ENCODE data around the gene CAMK2A. TPM values are rescaled to one million over a fixed set of nuclear protein-coding genes. Genes with fewer than 3 reads are reported as not detected.
A peak's percentile ranks its signal among the peaks of the same experiment; 100 is the strongest.

CAMK2A gene
- total and polyA plus RNA-seq, 2 donors (not counting 3 experiments of a cell fraction or from before 2014, with no cell fraction given), result not detected

DNA sequence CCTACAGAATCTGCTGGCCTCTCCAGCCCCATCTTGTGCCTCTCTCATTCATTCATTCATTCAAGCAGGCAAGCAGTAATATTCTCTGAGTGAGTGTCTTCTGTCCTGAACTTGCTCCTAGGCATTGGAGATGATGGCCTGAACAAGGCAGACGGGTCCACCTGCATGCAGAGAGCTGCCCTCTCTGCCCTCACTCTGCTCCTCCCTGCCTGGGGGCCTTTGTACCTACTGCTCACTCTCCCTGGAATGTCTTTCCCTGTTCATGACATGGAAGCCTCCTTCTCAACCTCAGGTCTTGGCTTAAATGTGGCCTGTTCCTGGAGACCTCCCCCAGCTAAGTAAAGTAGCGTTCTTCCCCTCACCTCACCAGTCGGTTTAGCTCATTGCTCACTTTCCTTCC is 116.4 kb downstream of the CAMK2A start:
- POLR2A ChIA-PET, result no interaction called here
- CTCF ChIA-PET, result interaction anchor here (0.6 to 2.1 kb wide), 9 partner anchors 9 to 344 kb away, joined by 3 to 10 read pairs (median 3); no protein-coding TSS in a partner anchor
- Histone ChIP-seq H3K4me3 (replicated peaks in 1 of 3; ENCODE audit: insufficient read depth in 1 of 3, low read depth in 1 of 3, low read length in 3 of 3) (no peak overlapping the region), H3K79me2 (ENCODE audit: control insufficient read depth, insufficient read depth, low read length) (no peaks in the 10 kb centered on the region), H3K4me1 (ENCODE audit: control insufficient read depth, extremely low read depth, insufficient read depth, low read length) (no peaks in the 10 kb centered on the region), H2AFZ (ENCODE audit: low read depth, low read length) (no peak overlapping the region), H3K9ac (replicated peaks; ENCODE audit: extremely low read depth, insufficient read depth, low read length) (no peak overlapping the region), H3K9me1 (replicated peaks; ENCODE audit: control insufficient read depth, extremely low read depth, insufficient read depth, low read length) (no peaks in the 10 kb centered on the region), H3K27ac (ENCODE audit: insufficient read depth, low read depth, low read length) (no peak overlapping the region), H3K9me3 (replicated peaks; ENCODE audit: control insufficient read depth, insufficient read depth, low read length) (no peaks in the 10 kb centered on the region), H4K20me1 (replicated peaks; ENCODE audit: control insufficient read depth, extremely low read depth, insufficient read depth, low read length) (no peaks in the 10 kb centered on the region), H3K27me3 (ENCODE audit: control insufficient read depth in 2 of 2, insufficient read depth in 2 of 2, low read length in 2 of 2) (peaks cover 25 to 29% of the 10 kb centered on the region in 2 experiments), H3K4me2 (ENCODE audit: insufficient read depth, low read length) (no peak overlapping the region), H3K36me3 (ENCODE audit: control insufficient read depth in 2 of 2, extremely low read depth in 1 of 2, insufficient read depth in 2 of 2, low read length in 2 of 2) (no peaks in the 10 kb centered on the region)
- peak; percentile 28 for FAIRE-seq
- no TSS peak for BruUV-seq (replicated peaks)
- intact Hi-C loops (cut with micrococcal nuclease) (no loop called here), dilution Hi-C loops (cut with MboI; ENCODE audit: extremely low pct_ligation_motif_present, low sequenced_read_pairs) (no loop called here)
- no peak for DNase-seq (ENCODE audit: low read depth, low spot score)
- TF ChIP-seq, protein P1, sequence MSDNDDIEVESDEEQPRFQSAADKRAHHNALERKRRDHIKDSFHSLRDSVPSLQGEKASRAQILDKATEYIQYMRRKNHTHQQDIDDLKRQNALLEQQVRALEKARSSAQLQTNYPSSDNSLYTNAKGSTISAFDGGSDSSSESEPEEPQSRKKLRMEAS (IDR thresholded peaks at IDR 0.05; ENCODE audit: insufficient read depth, insufficient read length), result no peak
- TF ChIP-seq GATA2 (IDR thresholded peaks at IDR 0.05; ENCODE audit: insufficient read depth, insufficient read length, low read depth, low read length) (no peak), JUN (IDR thresholded peaks at IDR 0.05; ENCODE audit: borderline replicate concordance, insufficient read depth, insufficient read length, low read depth) (no peak), POLR2A (IDR thresholded peaks at IDR 0.05; ENCODE audit: low read depth, low read length) (no peak), POLR2AphosphoS5 (IDR thresholded peaks at IDR 0.05; ENCODE audit: insufficient read depth, low read depth, low read length) (no peak), FOS (IDR thresholded peaks at IDR 0.05; ENCODE audit: borderline replicate concordance, insufficient read depth, low read length) (no peak), EZH2 (IDR thresholded peaks at IDR 0.05; ENCODE audit: borderline replicate concordance, low read depth, low read length, severe bottlenecking) (no peak), MYC (IDR thresholded peaks at IDR 0.05; ENCODE audit: low read depth, low read length) (no peak)
- TF ChIP-seq, protein P2, sequence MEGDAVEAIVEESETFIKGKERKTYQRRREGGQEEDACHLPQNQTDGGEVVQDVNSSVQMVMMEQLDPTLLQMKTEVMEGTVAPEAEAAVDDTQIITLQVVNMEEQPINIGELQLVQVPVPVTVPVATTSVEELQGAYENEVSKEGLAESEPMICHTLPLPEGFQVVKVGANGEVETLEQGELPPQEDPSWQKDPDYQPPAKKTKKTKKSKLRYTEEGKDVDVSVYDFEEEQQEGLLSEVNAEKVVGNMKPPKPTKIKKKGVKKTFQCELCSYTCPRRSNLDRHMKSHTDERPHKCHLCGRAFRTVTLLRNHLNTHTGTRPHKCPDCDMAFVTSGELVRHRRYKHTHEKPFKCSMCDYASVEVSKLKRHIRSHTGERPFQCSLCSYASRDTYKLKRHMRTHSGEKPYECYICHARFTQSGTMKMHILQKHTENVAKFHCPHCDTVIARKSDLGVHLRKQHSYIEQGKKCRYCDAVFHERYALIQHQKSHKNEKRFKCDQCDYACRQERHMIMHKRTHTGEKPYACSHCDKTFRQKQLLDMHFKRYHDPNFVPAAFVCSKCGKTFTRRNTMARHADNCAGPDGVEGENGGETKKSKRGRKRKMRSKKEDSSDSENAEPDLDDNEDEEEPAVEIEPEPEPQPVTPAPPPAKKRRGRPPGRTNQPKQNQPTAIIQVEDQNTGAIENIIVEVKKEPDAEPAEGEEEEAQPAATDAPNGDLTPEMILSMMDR (IDR thresholded peaks at IDR 0.05; ENCODE audit: extremely low read depth in 1 of 2, insufficient read depth in 1 of 2, low read depth in 1 of 2, low read length in 2 of 2), result no peak

Measured in endothelial cell of umbilical vein (primary cell).